ENCODE measurements around the gene MAFF.
"Not testable (repeated sequence)": the region's sequence is repeated elsewhere in the genome, so short reads cannot be mapped to it uniquely, and the experiment has no call there.

Gene MAFF

DNA sequence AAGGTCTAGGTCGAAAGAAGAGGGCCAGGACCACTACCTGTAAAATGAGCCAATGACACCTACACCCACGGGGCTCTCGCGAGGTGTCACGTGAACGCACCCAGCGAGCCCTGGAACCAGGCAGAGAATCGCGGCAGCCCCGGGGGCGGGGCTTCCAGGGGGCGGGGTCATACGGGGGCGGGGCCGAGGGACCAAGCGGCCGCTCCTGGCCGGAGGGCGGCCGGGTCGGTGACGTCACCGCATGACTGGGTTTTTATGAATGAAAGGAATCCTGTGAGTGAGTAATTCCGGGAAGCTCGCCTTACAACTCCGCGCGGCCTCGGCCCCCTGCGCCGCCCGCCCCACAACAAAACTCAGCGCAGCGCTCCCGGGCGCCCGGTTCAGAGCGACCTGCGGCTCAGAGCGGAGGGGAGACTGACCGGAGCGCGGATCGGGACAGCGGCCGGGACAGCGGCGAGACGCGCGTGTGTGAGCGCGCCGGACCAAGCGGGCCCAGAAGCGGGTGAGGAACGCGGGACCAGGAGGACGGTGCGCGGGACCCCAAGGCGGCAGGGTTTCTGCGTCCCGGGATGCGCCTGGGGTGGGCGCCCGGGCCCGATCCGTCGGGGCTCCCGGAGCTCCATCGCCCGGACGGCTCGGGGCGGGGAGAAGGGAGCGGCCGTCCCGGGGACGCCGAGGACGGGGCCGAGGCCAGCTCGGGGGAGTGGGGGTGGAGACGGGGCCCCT, at the start of gene MAFF:
Gene MAFF, plus strand, starts transcription at position 284 of the 726 bp plus-strand sequence. CDS start 11,860 bp downstream, outside the sequence.
- Mint-ChIP-seq H3K9me3 (no peaks in the 10 kb centered on the region), H3K4me1 (ENCODE audit: low read depth) (peaks cover 67% of the 10 kb centered on the region)

DNA sequence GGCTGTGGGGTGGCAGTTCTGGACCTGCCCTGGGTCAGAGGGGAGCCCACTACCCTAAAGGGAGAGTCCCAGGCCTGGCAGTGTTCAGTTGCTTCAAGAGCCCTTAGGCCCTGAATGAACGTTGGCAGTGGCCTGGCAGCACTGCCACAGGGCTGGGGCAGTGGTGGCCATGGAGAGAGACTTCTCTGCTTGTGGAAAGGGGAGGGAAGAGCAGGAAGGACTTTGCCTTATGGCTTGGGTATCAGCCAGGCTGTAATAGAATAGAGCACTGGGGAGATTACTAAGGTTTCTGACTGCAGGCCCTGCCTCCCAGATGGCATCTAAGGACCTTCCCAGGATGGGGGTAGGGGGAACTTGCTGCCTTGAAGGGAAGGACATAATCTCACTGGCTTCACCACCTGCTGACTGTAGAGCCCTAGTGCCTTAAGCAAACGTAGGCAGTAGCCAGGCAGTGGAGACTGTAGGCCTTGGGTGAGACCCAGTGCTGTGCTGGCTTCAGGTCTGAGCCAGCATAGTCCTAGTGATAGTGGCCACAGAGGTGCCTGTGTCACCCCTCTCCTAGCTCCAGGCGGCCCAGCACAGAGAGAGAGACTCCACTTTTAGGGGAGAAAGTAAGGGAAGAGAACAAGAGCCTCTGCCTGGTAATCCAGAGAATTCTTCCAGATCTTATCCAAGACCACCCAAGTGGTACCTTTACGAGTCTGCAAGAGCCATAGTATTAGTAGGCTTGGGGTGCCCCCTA, 47.8 kb upstream of the MAFF start:
- H3K9me3 Mint-ChIP-seq: no peaks in the 10 kb centered on the region
- H3K27me3 Mint-ChIP-seq: peaks cover 84% of the 10 kb centered on the region
- no peak overlapping the region for H3K4me3 Mint-ChIP-seq
- intact Hi-C loops (cut with micrococcal nuclease): no loop called here
- H3K36me3 Mint-ChIP-seq (ENCODE audit: low read depth): no peaks in the 10 kb centered on the region
- no peak overlapping the region for H3K27ac Mint-ChIP-seq
- peaks cover 2% of the 10 kb centered on the region for H3K4me1 Mint-ChIP-seq (ENCODE audit: low read depth)

More for the DNA sequence above, at the start of gene MAFF:
- Mint-ChIP-seq H3K4me3 (peak within 1 kb of the TSS; percentile 77), H3K27me3 (peaks cover 11% of the 10 kb centered on the region), H3K27ac (peak within 1 kb of the TSS; percentile 40), H3K36me3 (ENCODE audit: low read depth) (no peaks in the 10 kb centered on the region)
- intact Hi-C loops (cut with micrococcal nuclease): loop anchor here (1.0 to 10.0 kb wide), 2 partner anchors 21 to 57 kb away; partner anchors contain the start of gene PLA2G6

DNA sequence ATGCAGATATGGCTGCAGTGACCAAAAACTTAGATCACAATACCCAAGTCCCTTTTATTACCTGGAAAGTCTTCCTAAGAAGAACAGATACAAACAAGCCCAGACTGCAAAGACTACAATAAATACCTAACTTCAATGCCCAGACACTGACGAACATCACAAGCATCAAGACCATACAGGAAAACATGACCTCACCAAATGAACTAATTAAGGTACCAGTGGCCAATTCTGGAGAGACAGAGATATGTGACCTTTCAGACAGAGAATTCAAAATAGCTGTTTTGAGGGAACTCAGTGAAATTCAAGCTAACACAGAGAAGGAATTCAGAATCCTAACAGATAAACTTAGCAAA, 47.3 kb upstream of the MAFF start:
- H3K9me3 Mint-ChIP-seq; H3K4me3 Mint-ChIP-seq; intact Hi-C loops (cut with micrococcal nuclease); H3K36me3 Mint-ChIP-seq (ENCODE audit: low read depth); H3K4me1 Mint-ChIP-seq (ENCODE audit: low read depth); H3K27ac Mint-ChIP-seq: not testable (repeated sequence)
- H3K27me3 Mint-ChIP-seq: peaks cover 82% of the 10 kb centered on the region

DNA sequence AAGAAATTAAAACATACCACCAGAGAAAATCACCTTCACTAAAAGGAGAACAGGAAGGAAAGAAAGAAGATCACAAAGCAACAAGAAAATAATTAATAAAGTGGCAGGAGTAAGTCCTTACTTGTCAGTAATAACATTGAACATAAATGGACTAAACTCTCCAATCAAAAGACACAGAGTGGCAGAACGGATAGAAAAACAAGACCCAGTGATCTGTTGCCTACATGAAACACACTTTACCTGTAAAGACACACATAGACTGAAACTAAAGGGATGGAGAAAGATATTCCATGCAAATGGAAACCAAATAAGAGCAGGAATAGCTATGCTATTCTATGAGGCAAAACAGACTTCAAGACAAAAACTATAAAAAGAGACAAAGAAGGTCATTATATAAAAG, 46.1 kb upstream of the MAFF start:
- intact Hi-C loops (cut with micrococcal nuclease): no loop called here
- no peak overlapping the region for H3K27ac Mint-ChIP-seq
- H3K36me3 Mint-ChIP-seq (ENCODE audit: low read depth): no peaks in the 10 kb centered on the region
- H3K9me3 Mint-ChIP-seq: no peaks in the 10 kb centered on the region
- peaks cover 80% of the 10 kb centered on the region for H3K27me3 Mint-ChIP-seq
- no peak overlapping the region for H3K4me3 Mint-ChIP-seq
- H3K4me1 Mint-ChIP-seq (ENCODE audit: low read depth): no peaks in the 10 kb centered on the region

DNA sequence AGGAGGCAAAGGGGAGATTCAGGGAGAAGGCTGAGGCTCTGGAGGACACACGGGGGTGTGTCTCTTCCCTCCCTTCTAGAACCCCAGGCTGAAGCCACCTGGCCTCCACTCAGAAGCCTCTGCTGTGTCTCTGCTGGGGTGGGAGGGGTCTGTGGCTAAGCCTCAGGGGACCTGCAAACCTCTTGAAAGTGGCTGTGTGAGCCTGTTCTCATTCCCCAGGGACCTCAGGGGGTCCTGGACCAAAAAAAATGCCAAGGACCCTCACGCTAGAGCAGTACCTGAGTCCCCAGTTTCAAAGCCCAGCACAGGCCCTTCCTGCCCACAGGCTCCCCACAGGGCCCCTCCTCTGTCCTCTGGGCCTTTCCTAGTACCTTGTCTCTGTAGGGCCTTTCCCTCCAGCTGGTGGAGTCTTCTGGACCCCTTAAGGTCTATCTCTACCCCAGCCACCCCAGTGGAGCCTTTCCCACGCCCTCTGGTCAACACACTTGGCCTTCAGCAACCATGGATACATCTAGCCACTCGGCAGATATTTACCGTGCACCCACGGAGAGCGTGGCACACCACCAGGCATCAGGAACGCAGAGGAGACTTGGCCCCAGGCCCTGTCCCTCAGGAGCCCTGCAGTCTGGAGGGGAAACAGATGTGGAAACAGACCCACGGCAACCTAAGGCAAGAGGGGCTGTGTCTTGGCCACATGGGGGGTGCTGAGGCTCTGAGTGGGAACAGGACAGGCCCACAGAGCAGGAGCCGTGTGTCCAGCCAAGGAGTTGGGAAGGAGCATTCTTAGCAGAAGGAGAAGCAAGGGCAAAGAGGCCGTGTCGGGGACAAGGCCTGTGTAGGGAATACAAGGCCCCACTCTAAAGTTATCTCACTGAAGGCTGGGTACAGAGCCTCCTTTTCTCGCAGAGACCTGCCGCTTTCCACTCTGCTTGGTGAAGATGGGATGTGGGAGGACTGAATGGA, 38.6 kb upstream of the MAFF start:
- Mint-ChIP-seq H3K9me3 (no peaks in the 10 kb centered on the region), H3K27ac (no peak overlapping the region), H3K36me3 (ENCODE audit: low read depth) (no peaks in the 10 kb centered on the region), H3K4me3 (no peak overlapping the region), H3K27me3 (peaks cover 57% of the 10 kb centered on the region), H3K4me1 (ENCODE audit: low read depth) (peaks cover 21% of the 10 kb centered on the region)
- intact Hi-C loops (cut with micrococcal nuclease): no loop called here

DNA sequence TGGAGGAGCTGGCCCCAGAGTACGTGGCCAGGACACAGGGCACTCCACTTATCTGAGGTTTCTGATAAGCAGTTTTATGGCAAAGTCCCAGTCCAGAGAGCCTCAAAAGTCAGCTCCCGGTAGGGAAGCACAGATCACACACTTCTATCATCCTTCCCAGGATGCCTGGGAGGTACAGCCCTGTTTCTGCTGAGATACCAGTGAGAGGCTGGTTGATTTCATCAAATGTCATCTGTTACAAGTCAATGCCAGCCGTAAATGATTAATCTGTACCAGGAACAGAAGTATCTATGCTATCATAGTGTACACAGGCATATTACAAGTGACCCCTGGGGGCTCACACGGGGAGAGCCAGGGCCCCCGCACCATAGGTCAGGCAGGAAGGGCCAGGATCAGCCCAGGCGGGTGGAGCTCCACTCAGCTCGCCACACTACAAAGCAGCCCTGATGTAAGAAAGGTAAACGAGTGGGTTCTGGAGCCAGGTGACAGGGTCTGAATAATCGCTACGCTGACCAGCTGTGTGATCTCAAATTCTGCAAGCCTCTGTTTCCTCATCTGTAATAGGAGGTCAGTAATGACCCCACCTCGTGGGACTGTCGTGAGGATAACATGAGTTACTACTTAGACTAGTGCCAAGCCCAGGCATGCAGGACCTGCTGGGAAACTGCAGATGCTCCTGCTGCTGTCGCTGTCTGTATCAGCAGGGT, 37.8 kb upstream of the MAFF start:
- Mint-ChIP-seq H3K27ac (peak overlapping the region; percentile 58), H3K27me3 (peaks cover 63% of the 10 kb centered on the region), H3K4me1 (ENCODE audit: low read depth) (peaks cover 21% of the 10 kb centered on the region), H3K9me3 (no peaks in the 10 kb centered on the region), H3K4me3 (no peak overlapping the region), H3K36me3 (ENCODE audit: low read depth) (no peaks in the 10 kb centered on the region)
- intact Hi-C loops (cut with micrococcal nuclease): no loop called here

DNA sequence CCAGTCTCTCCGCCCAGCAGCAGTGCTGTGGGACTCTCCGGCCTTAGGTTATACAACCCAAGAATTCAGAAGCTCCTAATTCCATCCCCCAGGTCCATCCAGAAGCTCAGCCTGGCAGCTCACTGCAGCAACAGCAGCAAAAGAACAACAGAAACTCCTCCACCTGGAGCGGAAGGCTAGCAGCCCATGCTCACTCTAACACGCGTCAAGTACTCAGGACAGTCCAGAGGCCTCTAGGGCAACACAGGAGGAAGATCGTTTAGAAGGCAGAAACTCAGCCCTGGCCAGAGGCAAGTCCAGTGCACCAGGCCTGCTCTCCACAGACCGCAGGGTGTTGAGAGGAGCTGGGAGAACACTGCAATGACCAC, 37.3 kb upstream of the MAFF start:
- Mint-ChIP-seq H3K36me3 (ENCODE audit: low read depth) (no peaks in the 10 kb centered on the region), H3K4me1 (ENCODE audit: low read depth) (peaks cover 21% of the 10 kb centered on the region), H3K9me3 (no peaks in the 10 kb centered on the region), H3K27me3 (peaks cover 63% of the 10 kb centered on the region), H3K27ac (peak overlapping the region; percentile 58), H3K4me3 (no peak overlapping the region)
- intact Hi-C loops (cut with micrococcal nuclease): no loop called here

DNA sequence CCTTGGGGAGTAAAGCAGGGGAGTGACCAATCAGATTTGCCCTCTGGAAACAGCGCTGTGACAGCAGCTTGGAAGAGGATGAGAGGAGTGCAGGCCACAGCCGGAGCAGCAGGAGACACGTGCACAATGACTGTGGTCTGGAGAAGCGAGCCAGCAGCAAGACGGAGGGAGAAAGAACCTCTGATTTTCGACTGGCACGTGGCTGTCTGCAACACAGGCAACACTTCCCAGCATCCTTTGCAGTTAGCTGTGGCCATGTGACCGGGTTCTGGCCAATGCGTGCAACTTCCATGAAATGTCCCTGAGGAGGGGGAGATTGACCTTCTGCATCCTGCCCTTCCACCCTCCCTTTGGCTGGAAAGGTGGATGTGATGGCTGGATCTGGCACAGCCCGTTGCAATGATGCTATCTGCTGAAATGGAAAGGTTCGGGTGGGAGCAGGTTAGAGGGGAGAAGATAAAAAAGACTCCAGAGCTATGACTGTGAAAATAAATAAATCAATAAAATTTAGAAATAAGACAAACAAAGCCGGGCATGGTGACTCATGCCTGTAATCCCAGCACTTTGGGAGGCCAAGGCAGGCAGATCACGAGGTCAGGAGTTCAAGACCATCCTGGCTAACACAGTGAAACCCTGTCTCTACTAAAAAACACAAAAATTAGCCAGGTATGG, 35.7 kb upstream of the MAFF start:
- no peaks in the 10 kb centered on the region for H3K9me3 Mint-ChIP-seq

DNA sequence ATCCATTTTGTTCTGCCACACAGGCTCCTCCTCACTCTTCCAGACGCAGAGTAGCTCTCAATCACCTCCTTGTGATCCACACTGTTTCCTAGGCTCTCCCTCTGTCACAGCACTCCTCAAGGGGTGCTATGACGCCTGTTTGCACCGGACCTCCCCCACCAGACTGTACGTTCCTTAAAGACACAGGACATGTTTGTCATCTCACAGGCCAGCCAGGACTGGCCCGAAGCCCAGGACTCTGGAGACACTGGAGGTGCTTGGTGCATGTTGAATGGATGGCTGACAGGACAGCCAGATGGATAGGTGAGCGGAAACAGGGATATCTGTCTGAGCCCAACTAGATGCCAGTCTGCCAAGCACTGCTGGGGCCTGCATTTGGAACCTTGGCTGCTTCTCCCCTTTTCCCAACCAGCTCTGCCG, 33.8 kb upstream of the MAFF start:
- intact Hi-C loops (cut with micrococcal nuclease): no loop called here
- H3K36me3 Mint-ChIP-seq (ENCODE audit: low read depth): no peaks in the 10 kb centered on the region
- H3K4me3 Mint-ChIP-seq: no peak overlapping the region

More for the DNA sequence above, 35.7 kb upstream of the MAFF start:
- intact Hi-C loops (cut with micrococcal nuclease): no loop called here
- Mint-ChIP-seq H3K4me1 (ENCODE audit: low read depth) (peaks cover 21% of the 10 kb centered on the region), H3K4me3 (no peak overlapping the region), H3K27me3 (peaks cover 60% of the 10 kb centered on the region), H3K36me3 (ENCODE audit: low read depth) (no peaks in the 10 kb centered on the region), H3K27ac (no peak overlapping the region)

DNA sequence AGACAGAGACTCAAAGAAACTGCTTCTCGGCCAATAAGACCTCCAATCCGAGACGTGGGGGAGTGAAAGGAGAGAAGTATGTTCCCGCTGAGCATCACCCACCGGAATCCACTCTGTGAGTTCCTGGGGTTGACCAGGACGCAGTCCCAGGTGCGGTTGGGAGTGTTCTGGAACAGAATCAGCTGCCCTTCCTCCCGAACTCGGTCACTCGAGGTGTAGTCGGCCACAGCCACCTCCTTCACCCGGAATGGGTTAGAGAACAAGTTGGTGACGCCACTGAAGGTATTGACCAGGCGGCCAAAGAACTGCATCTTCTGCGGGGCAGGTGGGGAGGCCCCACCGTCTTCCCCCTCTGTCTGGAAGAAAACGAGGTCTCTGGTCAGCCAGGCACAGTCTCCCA, 32.7 kb upstream of the MAFF start:
- Mint-ChIP-seq H3K4me1 (ENCODE audit: low read depth) (peaks cover 15% of the 10 kb centered on the region), H3K4me3 (no peak overlapping the region), H3K36me3 (ENCODE audit: low read depth) (no peaks in the 10 kb centered on the region), H3K27me3 (peaks cover 62% of the 10 kb centered on the region), H3K9me3 (no peaks in the 10 kb centered on the region), H3K27ac (no peak overlapping the region)
- intact Hi-C loops (cut with micrococcal nuclease): no loop called here

More for the DNA sequence above, 33.8 kb upstream of the MAFF start:
- peaks cover 11% of the 10 kb centered on the region for H3K4me1 Mint-ChIP-seq (ENCODE audit: low read depth)
- H3K27me3 Mint-ChIP-seq: peaks cover 61% of the 10 kb centered on the region
- H3K9me3 Mint-ChIP-seq: no peaks in the 10 kb centered on the region
- H3K27ac Mint-ChIP-seq: no peak overlapping the region

DNA sequence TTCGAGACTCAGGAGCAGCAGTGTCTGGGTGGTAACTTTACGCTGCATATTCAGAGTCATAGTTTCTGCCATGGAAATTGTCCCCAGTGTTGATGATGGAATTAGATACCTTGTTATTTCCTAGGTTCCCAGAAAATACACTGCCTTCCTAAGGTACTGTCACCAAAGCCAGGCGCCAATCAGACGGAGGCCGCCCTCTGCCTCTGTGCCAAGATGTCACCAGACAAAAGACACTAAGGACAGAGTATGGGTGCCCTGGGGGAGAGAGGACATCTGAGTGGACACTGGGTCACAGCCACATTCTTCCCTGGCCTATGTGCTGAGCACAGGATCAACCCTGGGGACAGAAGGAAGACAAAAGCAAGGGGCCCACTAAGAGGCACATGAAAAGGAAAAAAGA, 31.3 kb upstream of the MAFF start:
- intact Hi-C loops (cut with micrococcal nuclease): no loop called here
- no peak overlapping the region for H3K27ac Mint-ChIP-seq
- H3K9me3 Mint-ChIP-seq: no peaks in the 10 kb centered on the region
- H3K36me3 Mint-ChIP-seq (ENCODE audit: low read depth): no peaks in the 10 kb centered on the region
- no peak overlapping the region for H3K4me3 Mint-ChIP-seq
- peaks cover 62% of the 10 kb centered on the region for H3K27me3 Mint-ChIP-seq
- H3K4me1 Mint-ChIP-seq (ENCODE audit: low read depth): peaks cover 16% of the 10 kb centered on the region

DNA sequence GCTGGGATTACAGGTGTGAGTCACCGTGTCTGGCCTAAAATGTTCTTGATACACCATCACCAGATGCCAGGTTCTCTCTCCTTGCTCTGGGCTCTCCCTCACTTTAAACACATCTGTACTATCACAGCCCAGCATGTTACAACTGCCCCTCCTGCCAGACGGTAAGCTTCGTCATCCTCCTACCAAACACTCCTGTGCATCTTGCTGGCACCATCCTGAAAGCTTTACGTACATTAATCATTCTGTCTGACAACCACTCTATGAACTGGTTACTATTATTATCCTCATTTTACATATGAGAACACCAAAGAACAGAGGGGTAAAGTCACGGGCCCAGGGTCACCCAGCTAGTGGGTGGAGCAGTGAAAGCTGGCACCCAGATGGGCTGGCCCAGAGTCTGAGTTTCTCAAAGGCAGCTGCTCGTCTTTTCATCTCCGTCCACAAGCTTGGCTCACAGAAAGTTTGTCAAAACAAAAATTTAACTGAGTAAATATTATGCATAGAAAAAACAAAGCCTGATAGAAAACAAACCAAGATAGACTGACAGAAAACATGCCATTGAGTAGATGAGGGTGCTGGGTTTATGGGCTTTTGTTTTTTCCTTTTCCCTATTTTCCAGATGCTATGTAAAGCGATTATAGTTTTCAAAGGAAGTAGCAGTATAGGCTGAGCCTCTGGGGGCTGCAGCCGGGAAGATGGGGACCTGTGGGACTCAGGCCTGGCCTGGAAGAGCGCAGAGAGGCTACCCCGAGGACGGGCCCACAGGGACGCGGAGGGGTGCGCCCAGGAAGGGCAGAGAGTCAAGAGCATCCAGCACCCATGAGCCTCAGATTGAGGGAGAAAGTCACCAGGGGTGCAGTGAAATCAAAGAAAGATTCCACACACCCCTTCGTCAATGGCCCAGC, 29.6 kb upstream of the MAFF start:
- H3K27ac Mint-ChIP-seq: no peak overlapping the region
- no peaks in the 10 kb centered on the region for H3K36me3 Mint-ChIP-seq (ENCODE audit: low read depth)
- intact Hi-C loops (cut with micrococcal nuclease): no loop called here
- H3K9me3 Mint-ChIP-seq: no peaks in the 10 kb centered on the region
- peaks cover 32% of the 10 kb centered on the region for H3K4me1 Mint-ChIP-seq (ENCODE audit: low read depth)
- H3K27me3 Mint-ChIP-seq: peaks cover 66% of the 10 kb centered on the region
- no peak overlapping the region for H3K4me3 Mint-ChIP-seq

Measured in dendritic cell treated with granulocyte-macrophage colony-stimulating factor and Interleukin-4, amounts not matched to agents 40 ng/mL and 50 ng/mL, for 4 days (primary cell).